ENCODE data around the gene TNFRSF8. TPM values are rescaled to one million over a fixed set of nuclear protein-coding genes. Genes with fewer than 3 reads are reported as not detected.

The TNFRSF8 gene
- total and polyA plus RNA-seq, 2 of the 13 experiments (the other 11 are each of a cell fraction or from before 2014, with no cell fraction given) = not detected

DNA sequence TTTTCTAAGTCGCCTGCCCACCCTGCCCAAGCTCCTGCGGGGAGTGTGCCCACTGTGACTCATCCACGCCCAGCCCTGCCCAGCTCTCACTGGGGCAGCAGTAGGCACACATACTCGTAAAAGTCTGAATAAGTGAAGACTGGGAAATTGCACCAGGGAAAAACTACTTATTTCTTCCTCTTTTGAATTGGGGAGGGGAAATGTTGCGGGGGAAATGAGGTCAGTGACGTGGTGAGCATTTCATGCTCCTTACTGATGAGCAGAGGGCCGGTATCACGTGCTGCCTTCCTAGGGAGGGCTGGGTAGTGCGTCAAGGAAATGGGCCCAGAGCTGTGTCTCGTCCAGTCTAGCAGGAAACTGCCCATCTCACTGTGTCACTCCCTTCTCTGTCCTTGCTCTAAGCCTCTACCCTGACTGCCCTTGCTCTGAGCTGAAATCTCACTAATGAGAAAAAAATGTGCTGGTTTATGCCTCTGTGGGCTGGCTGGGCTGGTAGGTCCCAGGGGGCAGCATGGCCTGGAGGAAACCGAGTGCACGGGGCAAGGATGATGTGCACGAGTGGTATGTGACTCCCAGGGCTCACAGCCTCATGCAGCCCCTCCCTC, 90.2 kb downstream of the TNFRSF8 start:
- FAIRE-seq (no peak), DNase-seq (ENCODE audit: low spot score) (no peak), ATAC-seq (no peak)
- in situ Hi-C loops (cut with HindIII; ENCODE audit: extremely low pct_ligation_motif_present, low pct_unique_long_range_greater_than_20kb) (no loop called here), intact Hi-C loops (cut with micrococcal nuclease; ENCODE audit: unreplicated experiment) (no loop called here)
- WGBS (ENCODE audit: low lambda C conversion rate) = 34% methylated on average over 8 of the region's 13 CpGs
- Histone ChIP-seq H2AFZ (ENCODE audit: low read length) (no peak overlapping the region), H3K9ac (ENCODE audit: insufficient read depth, low read depth, low read length) (no peak overlapping the region), H3K36me3 (replicated peaks in 1 of 2; ENCODE audit: control insufficient read depth in 1 of 2, insufficient read depth in 2 of 2, low read length in 2 of 2) (no peaks in the 10 kb centered on the region), H3K27me3 (ENCODE audit: control insufficient read depth in 1 of 2, insufficient read depth in 2 of 2, low read length in 2 of 2) (no peaks in the 10 kb centered on the region), H3K9me3 (ENCODE audit: low read length) (no peaks in the 10 kb centered on the region), H3K4me3 (replicated peaks in 1 of 3; ENCODE audit: insufficient read depth in 1 of 3, low read depth in 2 of 3, low read length in 3 of 3) (no peak overlapping the region), H3K27ac (ENCODE audit: extremely low read length, insufficient read depth, low read length) (no peak overlapping the region), H3K4me2 (ENCODE audit: low read depth, low read length) (no peak overlapping the region), H3K4me1 (ENCODE audit: insufficient read depth, low read length) (peaks cover 18% of the 10 kb centered on the region), H4K20me1 (ENCODE audit: insufficient read depth, low read length) (no peaks in the 10 kb centered on the region), H3K79me2 (ENCODE audit: insufficient read depth, low read length) (no peaks in the 10 kb centered on the region)
- ChIA-PET CTCF (ENCODE audit: low intra/inter-chr PET ratio, low total read pairs) (no interaction called here), POLR2A (no interaction called here)
- TF ChIP-seq, protein P1, sequence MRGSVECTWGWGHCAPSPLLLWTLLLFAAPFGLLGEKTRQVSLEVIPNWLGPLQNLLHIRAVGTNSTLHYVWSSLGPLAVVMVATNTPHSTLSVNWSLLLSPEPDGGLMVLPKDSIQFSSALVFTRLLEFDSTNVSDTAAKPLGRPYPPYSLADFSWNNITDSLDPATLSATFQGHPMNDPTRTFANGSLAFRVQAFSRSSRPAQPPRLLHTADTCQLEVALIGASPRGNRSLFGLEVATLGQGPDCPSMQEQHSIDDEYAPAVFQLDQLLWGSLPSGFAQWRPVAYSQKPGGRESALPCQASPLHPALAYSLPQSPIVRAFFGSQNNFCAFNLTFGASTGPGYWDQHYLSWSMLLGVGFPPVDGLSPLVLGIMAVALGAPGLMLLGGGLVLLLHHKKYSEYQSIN (CRISPR knock-in tag; IDR thresholded peaks at IDR 0.05; ENCODE audit: borderline replicate concordance) = no peak
- TF ChIP-seq ATM (IDR thresholded peaks at IDR 0.05; ENCODE audit: borderline replicate concordance) (no peak), HCFC1 (IDR thresholded peaks at IDR 0.05; ENCODE audit: low read depth, low read length) (no peak), POGZ (CRISPR knock-in tag; IDR thresholded peaks at IDR 0.05) (no peak)
- BruUV-seq (replicated peaks) = no TSS peak

DNA sequence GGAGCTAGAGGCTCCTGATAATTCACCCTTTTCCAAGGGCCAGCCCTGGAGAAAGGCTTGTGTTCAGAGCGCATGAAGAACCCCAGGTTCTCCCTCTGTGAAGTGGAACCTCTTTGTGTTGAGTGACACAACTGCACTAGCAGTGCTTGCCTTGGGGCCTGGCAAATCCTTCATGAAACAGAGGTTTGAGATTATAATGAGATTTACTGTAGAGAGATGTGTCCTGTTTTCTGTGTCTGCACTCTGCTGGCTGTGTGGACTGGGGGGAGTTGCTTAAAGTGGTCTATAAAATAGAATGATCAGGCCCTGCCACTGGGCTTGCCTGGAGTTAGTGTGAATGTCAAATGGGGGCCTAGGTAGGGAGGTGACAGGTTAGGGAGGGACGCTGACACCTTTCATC, 92.2 kb downstream of the TNFRSF8 start:
- POLR2A ChIA-PET = no interaction called here
- H3K27me3 ChIP-seq (ENCODE audit: control insufficient read depth in 1 of 2, insufficient read depth in 2 of 2, low read length in 2 of 2) = no peaks in the 10 kb centered on the region; a peak in 1 of 5 replicates
- H3K4me2 ChIP-seq (ENCODE audit: low read depth, low read length) = no peak overlapping the region
- H3K79me2 ChIP-seq (ENCODE audit: insufficient read depth, low read length) = no peaks in the 10 kb centered on the region
- TF ChIP-seq TBL1XR1 (IDR thresholded peaks at IDR 0.05; ENCODE audit: borderline replicate concordance, low read length, partially characterized antibody) (no peak), TBP (CRISPR knock-in tag; IDR thresholded peaks at IDR 0.05) (no peak), GLI4 (CRISPR knock-in tag; IDR thresholded peaks at IDR 0.05; ENCODE audit: borderline replicate concordance) (no peak), BRD4 (CRISPR knock-in tag; IDR thresholded peaks at IDR 0.05) (no peak), HNRNPH1 (optimal IDR thresholded peaks at IDR 0.05; ENCODE audit: low read depth, low read length) (no peak)
- no TSS peak for BruUV-seq (replicated peaks)
- H3K4me1 ChIP-seq (ENCODE audit: insufficient read depth, low read length) = peaks cover 19% of the 10 kb centered on the region
- ATAC-seq (no peak), FAIRE-seq (no peak), DNase-seq (ENCODE audit: low spot score) (no peak)
- no peak overlapping the region for H3K4me3 ChIP-seq (replicated peaks in 1 of 3; ENCODE audit: insufficient read depth in 1 of 3, low read depth in 2 of 3, low read length in 3 of 3)
- WGBS (ENCODE audit: low lambda C conversion rate) = 46% methylated on average over 2 of the region's 2 CpGs
- H4K20me1 ChIP-seq (ENCODE audit: insufficient read depth, low read length) = no peaks in the 10 kb centered on the region
- H2AFZ ChIP-seq (ENCODE audit: low read length) = no peak overlapping the region
- H3K9me3 ChIP-seq (ENCODE audit: low read length) = no peaks in the 10 kb centered on the region
- in situ Hi-C loops (cut with HindIII; ENCODE audit: extremely low pct_ligation_motif_present, low pct_unique_long_range_greater_than_20kb) = no loop called here
- CTCF ChIA-PET (ENCODE audit: low intra/inter-chr PET ratio, low total read pairs) = no interaction called here
- intact Hi-C loops (cut with micrococcal nuclease; ENCODE audit: unreplicated experiment) = no loop called here
- no peak overlapping the region for H3K9ac ChIP-seq (ENCODE audit: insufficient read depth, low read depth, low read length)
- H3K27ac ChIP-seq (ENCODE audit: extremely low read length, insufficient read depth, low read length) = no peak overlapping the region
- H3K36me3 ChIP-seq (replicated peaks in 1 of 2; ENCODE audit: control insufficient read depth in 1 of 2, insufficient read depth in 2 of 2, low read length in 2 of 2) = no peaks in the 10 kb centered on the region
